ENCODE results near the gene GATAD2B. TPM values are rescaled to one million over a fixed set of nuclear protein-coding genes. Genes with fewer than 3 reads are reported as not detected.

GATAD2B gene
- 5.9 and 8.6 TPM in 2 replicates for total RNA-seq

GRCh38 chr1:153922972-153923925 lies at the start of gene GATAD2B:
Gene GATAD2B, minus strand, starts transcription at chr1:153922972. Its CDS starts 94,625 bp downstream, at chr1:153828347.

DNA sequence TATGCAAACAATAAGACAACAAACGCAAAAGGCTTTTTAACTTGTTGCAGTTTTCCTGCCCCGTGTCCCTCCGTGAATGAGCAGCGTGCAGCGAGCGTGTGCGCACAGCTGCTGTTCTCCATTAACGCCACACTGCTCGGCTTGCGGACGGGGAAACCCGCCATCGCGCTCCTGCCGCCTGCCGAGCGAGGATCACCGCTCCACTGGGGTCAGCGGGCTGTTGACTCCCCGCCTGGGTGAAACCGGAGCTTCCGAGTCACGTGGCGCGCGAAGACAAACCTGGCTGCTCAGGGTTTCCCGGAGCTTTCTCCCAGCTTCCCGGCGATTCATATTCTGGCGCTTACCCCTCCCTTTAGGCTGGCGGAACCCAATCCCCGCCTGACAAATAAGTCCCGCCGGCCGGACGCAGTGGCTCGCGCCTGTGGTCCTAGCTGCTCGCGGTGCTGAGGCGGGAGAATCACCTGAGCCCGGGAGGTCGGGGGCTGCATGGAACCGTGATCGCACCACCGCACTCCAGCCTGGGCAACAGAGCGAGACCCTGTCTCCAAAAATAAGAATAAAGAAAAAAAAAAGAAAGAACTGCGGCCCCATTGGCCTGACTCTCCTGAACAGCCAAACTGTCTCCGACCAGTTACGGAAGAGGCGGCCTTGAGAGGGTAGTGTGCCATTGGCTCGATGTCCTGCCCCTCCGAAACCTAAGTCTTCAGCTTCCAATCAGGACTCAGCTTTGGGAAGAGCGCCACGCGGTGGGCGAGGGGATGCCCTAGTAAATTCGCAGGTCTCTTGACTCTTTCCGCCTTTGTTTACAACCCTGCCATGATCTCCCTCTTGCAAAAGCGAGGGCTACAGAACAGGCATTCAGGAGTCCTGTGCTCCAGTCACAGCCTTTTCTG lies 44.6 kb upstream of the GATAD2B start, which contains the start of gene CREB3L4:
TSS of gene CREB3L4 (plus strand) at position 796 of the 893 bp plus-strand sequence. CDS start 624 bp downstream, outside the sequence.

GRCh38 chr1:153963030-153963849 lies 40.5 kb upstream of the GATAD2B start, which contains the start of gene SLC39A1:
Gene SLC39A1, minus strand, starts transcription at chr1:153963537. Its CDS starts 822 bp downstream, at chr1:153962715.

DNA sequence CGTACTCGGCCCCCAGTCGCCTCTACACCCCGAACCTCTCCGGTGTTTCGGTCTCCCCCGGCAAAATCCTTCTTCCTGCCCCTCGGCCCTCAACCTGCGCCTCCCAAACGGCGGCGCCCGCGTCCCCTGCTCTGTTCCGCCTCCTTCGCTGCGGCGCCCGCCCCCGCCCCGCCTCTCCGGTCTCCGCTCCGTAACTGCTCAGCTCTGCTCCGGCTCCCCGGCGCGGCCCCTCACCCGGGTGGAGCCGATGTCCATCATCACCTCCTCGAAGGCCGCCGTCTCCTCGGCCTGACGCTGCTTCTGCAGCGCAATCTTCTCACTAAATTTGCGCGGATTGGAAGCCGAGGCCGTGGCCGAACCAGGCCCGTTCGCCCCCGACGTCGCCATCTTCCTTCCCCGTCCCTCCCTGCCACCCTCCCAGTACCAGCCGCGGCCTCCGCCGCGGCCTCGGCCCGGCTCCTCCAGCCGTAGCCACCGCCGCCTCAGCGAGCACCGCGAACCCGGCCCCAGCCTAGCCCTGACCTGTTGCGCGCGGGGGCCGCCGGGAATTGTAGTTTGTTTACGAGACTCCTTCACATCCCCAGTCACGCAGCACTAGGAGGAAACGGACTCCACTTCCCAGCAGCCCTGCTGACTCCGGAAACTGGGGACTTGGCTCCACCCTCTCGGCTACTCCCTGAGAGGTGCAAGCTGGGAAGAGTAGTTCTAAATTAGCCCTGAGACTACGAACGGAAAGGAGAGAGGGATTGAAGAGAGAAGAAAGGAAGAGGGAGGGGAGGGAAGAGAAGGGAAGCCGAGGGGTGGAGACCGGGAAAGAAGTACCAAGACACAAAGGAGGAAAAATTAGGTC lies 35.6 kb upstream of the GATAD2B start, which contains the start of gene CRTC2:
TSS of gene CRTC2 (minus strand) at position 502 of the 850 bp plus-strand sequence. CDS start at position 387, 115 bp downstream.

GRCh38 chr1:153946622-153947241 lies 24.0 kb upstream of the GATAD2B start, which contains the start of gene DENND4B:
Gene DENND4B, minus strand, starts transcription at chr1:153946718. Its CDS starts 2,344 bp downstream, at chr1:153944374.

DNA sequence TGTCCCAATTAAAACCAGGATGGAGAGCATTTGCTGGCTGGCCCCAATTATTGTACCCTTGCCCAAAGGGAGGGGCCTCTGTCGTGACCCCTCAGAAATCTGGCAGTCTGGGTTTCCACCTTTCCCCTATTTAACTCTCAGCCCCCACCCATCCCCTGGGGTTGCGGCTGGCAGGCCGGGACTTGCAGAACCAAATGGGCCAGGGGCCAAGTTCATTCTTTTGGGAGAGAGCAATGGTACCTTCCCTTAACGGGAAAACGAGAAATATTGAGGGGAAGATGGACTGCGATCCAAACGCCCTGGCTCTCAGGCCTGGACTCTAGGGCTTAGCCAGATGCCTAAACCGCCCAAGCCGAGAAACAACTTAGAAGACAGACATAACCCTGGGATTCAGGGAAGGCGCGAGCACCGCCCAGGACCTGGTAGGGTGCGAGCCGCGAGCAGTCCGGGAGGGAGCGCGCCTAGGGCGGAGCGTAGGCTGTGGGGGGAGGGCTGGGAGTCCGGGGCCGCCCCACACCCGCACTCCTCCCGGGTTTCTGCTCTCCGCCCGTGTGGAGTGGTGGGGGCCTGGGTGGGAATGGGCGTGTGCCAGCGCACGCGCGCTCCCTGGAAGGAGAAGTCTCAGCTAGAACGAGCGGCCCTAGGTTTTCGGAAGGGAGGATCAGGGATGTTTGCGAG lies 147.9 kb downstream of the GATAD2B start, which contains the start of gene SLC27A3:
TSS of gene SLC27A3 (plus strand) at position 628 of the 678 bp plus-strand sequence. CDS start 91 bp downstream, outside the sequence.

Small RNA genes lying within 50 kb of the gene (small RNA-seq; reads per million reads assigned to genes)
- gene AL831737.1: not detected
- not detected for gene MIR6737
- not detected for gene RF00019

Other genes with a start within 250 kb of the GATAD2B start
- gene NPR1, start 244.3 kb downstream of the GATAD2B start, total RNA-seq: 6.2 and 6.3 TPM in 2 replicates
- 40.4 and 53.8 TPM in 2 replicates for gene INTS3, start 194.9 kb downstream of the GATAD2B start, total RNA-seq
- gene SLC27A3, start 147.6 kb downstream of the GATAD2B start, total RNA-seq: 14.3 and 19.4 TPM in 2 replicates
- gene DENND4B, start 23.7 kb upstream of the GATAD2B start, total RNA-seq: 22.0 and 27.0 TPM in 2 replicates
- 5.9 and 7.6 TPM in 2 replicates for gene CRTC2, start 35.6 kb upstream of the GATAD2B start, total RNA-seq
- gene SLC39A1, start 40.6 kb upstream of the GATAD2B start, total RNA-seq: 62.2 and 64.7 TPM in 2 replicates
- gene CREB3L4, start 44.9 kb upstream of the GATAD2B start, total RNA-seq: 8.8 and 11.1 TPM in 2 replicates
- 73.5 and 80.2 TPM in 2 replicates for gene JTB, start 54.7 kb upstream of the GATAD2B start, total RNA-seq
- gene RAB13, start 63.4 kb upstream of the GATAD2B start, total RNA-seq: 67.4 and 82.3 TPM in 2 replicates
- gene RPS27, start 67.8 kb upstream of the GATAD2B start, total RNA-seq: 1,352 and 2,599 TPM in 2 replicates
- gene NUP210L, start 232.1 kb upstream of the GATAD2B start, total RNA-seq: under 0.01 TPM in 2 replicates

Data from subcutaneous preadipocyte (primary cell).